IPS DF 4.7 (cell line): ENCODE measurements around the gene PREP.
"Not testable (repeated sequence)": the region's sequence is repeated elsewhere in the genome, so short reads cannot be mapped to it uniquely, and the experiment has no call there.

Experiments used
- DNase-seq: peaks from one replicate; pipeline ENCODE4 v3.0.0-alpha.2; 2013; ENCODE audit warnings: low spot score; ENCODE audit errors: extremely low read depth

PREP gene

DNA sequence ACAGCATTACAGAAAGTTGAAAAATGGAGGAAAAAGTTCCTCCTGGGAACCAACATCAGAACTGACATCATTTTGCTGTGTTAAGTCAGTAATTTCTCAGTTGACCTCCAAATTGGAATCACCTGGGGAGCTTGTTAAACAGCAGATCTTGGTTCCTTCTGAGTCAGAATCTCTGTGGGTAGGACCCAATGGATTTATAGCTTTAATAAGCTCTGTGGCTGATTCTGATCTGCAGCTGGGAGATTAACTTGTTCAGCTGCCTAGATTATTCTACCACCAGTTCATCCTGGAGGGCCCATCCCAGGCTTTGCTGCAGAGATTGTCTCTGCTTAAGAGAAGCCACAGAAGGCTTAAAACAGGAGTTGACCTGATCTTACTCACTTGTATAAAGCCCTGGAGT is 132.4 kb downstream of the PREP start:
- DNase-seq, result no peak

DNA sequence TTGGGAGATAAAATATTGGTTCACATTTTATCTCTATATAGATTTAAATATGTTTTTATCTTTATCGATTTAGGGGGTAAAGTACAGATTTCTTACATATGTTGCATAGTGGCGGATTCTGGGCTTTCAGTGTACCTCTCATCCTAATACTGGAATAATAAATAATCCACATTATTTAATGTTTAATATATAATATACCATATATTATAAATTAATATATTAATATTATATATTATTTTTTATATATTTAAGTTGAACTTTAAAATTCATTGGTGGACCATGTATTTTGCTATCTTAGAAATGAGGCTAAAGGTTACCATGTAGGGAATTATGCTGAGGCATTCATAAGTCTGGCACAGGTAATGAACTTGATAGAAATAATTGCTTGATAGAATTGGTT is 133.5 kb downstream of the PREP start:
- DNase-seq, result no peak

DNA sequence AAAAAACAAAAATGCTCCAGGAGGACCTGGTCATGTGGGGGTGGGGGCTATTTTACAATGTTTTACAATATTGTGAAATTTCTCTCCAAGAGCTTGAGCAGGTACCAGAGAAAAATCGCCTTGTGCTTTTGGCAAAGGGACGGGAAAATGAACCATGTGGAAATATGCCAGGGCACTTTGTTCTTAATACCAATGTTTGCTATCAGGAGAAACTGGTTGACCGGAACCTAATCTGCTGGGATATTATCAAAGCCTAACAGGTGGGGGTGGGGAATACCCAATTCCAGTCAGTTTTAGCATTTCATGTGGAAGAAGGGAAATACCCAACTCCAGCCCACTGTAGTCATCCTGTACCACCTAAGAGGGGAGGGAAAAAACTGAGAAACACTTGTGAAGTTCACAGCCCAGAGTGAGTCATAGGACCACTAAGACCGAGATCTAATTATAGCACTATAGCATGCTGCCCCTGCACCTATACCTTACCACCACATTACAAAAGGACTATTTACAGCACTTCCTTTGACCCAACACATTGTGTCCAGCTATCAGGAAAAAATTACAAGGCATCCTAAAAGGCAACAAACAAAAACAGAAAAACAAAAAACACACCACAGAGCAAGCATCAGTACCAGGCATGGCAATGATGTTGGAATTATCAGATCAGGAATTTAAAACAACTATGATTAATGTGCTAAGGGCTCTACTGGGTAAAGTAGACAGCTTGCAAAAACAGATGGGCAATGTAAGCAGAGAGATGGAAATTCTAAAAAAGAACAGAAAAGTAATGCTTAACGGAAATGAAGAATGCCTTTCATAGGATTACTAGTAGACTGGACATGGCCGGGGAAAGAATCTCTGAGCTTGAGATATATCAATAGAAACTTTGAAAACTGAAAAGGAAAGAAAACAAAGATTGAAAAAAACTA is 138.9 kb downstream of the PREP start:
- no peak for DNase-seq

DNA sequence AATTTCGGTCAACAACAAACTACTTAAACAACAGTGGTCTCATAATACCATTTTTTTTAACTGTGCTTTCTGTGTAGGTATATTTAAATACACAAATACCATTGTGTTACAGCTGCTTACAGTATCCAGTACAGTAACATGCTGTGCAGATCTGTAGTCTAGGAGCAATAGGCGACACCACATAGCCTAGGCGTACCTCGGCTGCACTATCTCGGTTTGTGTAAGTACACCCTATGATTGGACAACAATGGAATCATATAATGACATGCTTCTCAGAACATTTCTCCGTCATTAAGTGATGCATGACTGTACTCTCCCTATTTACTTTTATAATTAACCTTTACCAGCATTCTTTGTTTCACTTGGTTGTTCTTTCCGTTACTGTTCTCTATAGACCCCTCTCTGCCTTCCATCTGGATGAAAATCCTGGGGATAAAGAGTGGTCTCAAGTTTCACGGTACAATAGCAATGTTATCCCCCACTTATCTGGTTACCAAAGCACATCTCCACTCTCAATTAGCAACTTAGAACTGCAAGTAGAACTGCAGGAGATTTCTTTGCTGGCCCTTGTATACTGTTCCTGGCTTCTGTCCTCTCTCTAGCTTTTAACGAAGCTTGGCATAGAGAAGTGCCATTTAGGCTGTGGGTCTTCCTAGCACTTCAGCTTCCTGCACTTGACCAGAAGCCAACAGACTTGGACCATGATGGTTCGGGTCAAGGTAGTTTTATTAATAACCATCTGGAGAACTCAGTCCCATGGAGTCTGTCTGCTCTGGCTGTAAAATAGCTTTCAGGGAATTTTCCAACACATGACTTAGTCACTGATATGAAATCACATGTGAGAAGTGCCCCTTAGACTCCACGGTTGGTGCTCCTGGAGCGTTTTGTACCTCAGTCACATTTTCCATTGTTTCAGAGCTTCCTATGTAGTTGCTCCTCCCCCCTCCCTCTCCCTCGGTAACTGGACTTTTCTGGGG is 142.7 kb downstream of the PREP start:
- DNase-seq, result no peak

DNA sequence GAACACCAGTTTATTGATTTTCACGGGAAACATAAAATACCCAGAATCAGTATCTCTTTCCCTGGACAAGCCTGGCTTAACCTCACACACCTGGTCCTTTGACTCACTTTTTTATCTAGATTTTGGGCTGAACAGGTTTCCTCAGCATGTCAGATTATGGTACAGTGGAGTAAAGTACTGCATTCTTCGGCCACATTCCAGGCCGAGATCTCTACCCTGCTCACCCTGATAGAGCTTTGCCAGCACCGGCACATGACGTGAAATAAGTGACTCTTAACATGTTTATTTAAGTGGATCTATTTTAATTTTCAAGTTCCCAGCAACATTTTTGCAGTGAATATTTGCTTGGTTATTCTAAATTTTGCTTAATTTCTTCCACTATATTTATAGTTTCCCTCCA is 144.1 kb downstream of the PREP start:
- DNase-seq, result no peak

DNA sequence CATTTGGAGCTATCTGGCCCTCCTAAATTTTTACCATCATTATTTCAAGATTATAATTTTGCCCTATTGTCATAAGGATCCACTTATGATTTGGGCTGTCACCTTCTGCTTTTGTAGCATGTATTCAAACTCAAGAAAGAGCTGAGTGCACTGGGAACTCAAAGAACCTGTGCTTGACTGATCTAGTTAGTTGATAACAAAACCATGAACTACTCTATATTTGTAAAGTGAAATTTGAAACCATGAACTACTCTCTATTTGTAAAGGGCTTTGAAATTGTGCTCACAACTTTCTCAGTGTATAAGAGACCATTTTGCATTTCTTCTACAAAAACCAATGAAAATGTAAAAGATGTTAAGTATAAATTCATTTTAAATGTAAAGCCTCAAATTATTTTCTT is 145.5 kb downstream of the PREP start:
- no peak for DNase-seq

DNA sequence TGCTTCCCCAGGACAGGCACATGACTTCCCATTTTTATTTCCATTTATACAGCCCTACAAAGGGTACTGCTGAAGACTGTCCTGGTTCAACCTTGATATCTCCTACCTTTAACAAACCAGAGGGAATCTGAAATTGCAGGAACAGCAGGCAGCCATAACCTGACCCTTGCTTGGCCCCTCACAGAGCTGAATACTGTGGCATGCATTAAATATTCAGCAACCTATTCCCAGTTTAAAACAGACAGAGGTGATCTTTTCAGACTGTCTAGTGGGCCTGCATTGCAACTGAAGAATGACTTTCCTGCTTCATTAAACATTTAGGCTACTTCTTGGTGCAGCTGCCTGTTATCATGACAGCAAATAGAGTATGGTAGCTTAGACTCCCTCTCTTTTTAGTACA is 146.3 kb downstream of the PREP start:
- DNase-seq, result no peak

DNA sequence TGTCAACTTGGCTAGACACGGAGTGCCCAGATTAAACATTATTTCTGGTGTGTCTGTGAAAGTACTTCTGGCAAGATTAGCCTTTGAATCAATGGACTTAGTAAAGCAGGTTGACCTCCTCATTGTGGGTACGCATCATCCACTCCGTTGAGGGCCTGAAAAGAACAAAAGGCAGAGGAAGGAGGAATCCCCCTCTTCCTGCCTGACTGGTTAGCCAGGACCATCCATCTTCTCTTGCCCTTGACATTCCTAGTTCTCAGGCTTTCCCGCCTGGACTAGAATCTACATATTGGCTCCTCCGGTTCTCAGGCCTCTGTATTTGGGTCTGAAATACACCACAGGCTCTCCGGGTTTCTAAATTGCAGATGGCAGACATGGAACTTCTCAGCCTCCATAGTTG is 149.1 kb downstream of the PREP start:
- DNase-seq, result no peak

DNA sequence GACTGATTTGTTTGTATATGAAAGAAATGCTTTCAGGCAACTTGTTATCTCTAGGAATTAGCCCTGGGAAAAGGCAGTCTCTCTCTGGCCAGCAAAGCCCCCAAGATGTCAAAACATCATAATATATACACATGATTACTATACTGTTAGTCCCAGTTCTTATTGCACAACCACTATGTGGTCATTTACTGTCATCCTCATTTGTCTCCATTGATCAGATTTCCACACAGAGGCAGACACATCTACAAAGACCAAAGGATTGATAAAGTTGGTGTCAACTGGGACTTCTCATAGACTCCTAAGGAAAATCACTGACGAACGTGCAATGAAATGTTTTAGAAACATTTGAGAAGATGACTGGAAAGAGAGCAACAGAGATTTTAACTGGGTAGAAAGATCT is 151.2 kb downstream of the PREP start:
- no peak for DNase-seq

DNA sequence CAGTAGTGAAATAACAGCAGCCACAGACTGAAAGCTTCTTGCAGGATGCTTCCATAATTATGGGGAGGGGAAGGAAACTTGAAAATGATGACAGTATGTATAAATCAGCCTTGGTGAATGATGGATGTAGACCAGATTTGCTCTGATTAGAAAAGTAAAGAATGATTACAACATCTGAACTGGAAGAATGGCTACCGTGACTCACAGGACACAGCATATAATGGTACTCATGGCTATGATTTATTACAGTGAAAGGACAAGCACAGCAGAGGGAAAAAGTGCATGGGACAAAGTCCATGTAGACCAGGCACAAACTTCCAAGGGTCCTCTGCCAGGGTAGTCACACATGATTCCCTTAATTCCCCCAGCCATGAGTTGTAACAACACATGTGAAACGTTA is 152.3 kb downstream of the PREP start:
- DNase-seq, result no peak

DNA sequence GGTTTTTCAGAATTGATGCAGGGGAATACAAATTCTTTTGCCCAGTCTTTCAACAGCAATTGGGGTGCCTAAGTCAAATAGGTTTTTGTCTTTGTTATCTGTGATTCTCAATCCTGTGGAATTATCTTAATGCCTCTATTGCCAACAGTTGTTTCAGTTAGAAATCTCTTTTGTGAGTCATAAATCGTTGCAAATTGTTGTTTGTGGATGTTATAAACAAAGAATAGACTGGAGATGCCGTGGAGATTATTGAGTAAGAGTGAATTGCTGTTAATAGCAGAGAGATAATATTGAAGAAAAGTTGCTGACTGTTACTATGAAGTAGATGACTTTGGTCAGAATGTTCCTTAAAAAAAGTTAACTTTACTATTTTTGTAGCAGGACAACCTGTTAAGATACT is 159.4 kb downstream of the PREP start:
- DNase-seq, result no peak

DNA sequence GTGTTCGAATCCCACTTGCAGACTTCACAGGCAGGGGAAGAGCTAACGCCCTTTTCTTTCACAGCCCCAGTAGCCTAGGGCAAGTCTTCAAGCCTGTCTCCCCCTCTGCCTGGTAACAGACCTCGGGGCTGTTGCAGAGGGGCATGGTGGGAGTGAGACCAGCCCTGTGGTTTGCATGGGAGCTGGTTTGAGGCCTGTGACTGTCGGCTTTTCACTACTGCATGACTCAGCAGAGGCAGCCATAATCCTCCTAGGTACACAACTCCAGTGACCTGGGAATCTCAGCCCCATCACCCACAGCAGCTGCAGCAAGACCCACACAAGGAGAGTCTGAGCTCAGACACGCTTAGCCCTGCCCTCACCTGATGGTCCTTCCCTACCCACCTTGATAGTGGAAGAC is 167.7 kb downstream of the PREP start:
- DNase-seq, result no peak

DNA sequence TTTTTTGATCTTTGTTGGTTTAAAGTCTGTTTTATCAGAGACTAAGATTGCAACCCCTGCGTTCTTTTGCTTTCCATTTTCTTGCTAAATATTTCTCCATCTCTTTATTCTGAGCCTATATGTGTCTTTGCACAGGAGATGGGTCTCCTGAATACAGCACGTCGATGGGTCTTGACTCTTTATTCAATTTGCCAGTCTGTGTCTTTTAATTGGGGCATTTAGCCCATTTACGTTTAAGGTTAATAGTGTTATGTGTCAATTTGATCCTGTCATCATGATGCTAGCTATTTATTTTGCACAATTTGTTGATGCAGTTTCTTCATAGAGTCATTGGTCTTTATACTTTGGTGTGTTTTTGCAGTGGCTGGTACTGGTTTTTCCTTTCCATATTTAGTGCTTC is 171.1 kb downstream of the PREP start:
- DNase-seq, result not testable (repeated sequence)
